Medulla oblongata (tissue), 1 donor: ENCODE measurements around the gene ZFR.
"Not testable (repeated sequence)": the region's sequence is repeated elsewhere in the genome, so short reads cannot be mapped to it uniquely, and the experiment has no call there.

Experiments used
- DNase-seq: peaks from one replicate; pipeline ENCODE4 v3.0.0-alpha.2; 2015; ENCODE audit errors: extremely low spot score

The ZFR gene

GRCh38 chr5:32450952-32451351, 6.4 kb upstream of the ZFR start:
- DNase-seq = no peak

DNA sequence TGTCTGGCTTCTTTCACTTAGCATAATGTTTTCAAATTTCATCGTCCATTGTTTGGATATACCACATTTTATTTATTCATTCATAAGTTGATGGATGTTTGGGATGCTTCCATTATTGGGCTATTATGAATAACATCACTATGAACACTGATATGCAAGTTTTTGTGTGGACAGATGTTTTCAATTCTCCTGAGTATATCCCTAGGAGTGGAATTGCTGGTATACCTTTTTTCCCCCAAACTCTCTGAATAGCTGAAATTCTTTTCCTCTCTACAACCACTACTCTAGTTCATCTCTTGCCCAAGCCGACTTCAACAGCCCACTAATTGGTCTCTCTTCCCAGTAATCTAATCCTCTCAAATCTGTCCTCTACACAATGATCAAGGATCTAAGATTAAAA, 4.7 kb upstream of the ZFR start:
- no peak for DNase-seq

- no peak for DNase-seq
Measured at GRCh38 chr5:32446630-32447029, 2.1 kb upstream of the ZFR start.

GRCh38 chr5:32445831-32446614, 1.5 kb upstream of the ZFR start:
- no peak for DNase-seq

DNA sequence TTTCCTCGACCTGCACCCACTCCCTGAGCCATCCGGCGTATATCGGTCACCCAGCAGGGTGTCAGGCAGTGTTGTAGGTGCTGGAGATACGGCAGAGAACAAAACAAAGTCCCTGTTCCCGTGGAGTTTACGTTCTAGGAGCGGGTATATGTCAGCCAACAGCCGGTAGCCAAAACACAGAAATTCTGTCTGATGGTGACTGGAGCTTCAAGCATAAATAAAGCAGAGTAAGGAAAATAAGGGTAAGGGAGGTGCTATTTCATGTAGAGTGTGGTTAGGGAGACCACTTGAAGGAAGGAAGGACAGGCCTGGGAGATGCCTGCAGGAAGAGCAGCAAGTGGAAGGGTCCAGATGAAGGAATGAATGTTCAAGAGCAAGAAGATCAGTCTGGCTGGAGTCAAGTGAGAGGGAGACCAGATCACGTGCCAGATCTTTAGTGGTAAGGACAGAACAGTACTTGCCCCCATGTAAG, 783 bp upstream of the ZFR start:
- no peak for DNase-seq

- peak; percentile 45 for DNase-seq
Measured at GRCh38 chr5:32443541-32444430, 754 bp downstream of the ZFR start.

GRCh38 chr5:32443145-32443540, 1.4 kb downstream of the ZFR start:
- DNase-seq = peak; percentile 33

GRCh38 chr5:32439086-32439642, 5.4 kb downstream of the ZFR start:
- no peak for DNase-seq

DNA sequence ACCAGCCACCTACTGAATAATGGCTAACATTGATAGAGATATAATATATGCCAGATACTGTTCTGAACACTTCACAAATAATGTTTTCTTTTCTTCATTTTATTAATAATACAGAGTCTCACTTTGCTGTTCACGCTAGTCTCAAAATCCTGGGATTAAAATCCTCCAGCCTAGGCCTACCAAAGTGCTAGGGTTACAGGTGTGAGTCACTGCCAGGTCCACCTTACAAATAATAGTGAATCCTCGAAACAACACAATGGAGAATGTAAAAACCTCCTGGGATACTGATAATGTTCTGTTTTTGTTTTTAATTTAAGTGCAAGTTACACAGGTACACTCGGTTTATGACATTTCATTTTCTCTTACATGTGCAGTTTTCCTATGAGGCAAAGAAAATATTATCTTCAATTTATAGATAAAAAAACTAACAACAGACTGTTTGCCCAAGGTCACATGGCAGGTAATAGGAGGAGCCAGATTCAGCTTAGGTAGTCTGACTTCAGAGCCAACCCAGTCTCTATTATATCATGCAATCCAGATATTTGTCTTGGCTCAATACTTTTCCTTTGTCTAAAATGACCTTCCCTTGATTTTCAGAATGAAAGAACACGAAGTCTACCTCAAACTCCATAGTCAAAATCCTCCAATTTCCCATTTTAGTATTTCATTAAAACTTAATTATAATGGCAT, 7.8 kb downstream of the ZFR start:
- DNase-seq = no peak

DNA sequence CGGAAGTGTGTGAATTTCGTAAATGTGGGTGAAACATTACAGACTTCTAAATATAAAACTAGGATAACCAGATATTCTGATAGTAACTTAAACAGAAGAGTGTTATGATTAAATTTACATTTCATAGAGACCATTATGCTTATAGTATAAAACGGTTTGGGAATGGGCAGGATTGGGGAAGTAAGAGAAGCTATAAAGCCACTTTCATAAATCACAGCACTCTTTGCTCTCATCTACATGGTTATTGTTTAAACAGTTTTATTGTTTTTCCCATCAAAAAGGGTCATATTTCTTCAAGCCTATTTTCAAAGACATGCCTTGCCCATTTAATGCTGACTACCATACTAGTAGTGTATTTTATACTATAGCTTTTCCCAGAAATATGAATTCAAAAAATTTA, 9.2 kb downstream of the ZFR start:
- DNase-seq = no peak

- DNase-seq = no peak
Measured at GRCh38 chr5:32434221-32434620, 10.3 kb downstream of the ZFR start.

- DNase-seq = no peak
Measured at GRCh38 chr5:32432633-32433032, 11.9 kb downstream of the ZFR start.

DNA sequence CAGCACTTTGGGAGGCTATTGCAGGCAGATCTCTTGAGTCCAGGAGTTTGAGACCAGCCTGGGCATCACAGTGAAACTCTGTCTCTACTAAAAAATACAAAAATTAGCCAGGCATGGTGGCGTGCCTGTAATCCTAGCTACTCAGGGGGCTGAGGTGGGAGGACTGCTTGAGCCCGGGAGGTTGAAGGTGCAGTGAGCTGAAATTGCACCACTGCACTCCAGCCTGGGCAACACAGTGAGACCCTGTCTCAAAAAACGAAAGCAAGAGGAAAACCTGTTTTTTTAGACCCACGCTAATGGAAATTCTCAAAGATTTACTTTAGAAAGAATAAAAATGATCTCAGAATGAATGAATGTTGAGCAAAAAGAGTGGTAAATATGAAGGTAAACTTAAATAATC, 13.7 kb downstream of the ZFR start:
- DNase-seq = not testable (repeated sequence)

GRCh38 chr5:32428426-32428825, 16.1 kb downstream of the ZFR start:
- DNase-seq = no peak

DNA sequence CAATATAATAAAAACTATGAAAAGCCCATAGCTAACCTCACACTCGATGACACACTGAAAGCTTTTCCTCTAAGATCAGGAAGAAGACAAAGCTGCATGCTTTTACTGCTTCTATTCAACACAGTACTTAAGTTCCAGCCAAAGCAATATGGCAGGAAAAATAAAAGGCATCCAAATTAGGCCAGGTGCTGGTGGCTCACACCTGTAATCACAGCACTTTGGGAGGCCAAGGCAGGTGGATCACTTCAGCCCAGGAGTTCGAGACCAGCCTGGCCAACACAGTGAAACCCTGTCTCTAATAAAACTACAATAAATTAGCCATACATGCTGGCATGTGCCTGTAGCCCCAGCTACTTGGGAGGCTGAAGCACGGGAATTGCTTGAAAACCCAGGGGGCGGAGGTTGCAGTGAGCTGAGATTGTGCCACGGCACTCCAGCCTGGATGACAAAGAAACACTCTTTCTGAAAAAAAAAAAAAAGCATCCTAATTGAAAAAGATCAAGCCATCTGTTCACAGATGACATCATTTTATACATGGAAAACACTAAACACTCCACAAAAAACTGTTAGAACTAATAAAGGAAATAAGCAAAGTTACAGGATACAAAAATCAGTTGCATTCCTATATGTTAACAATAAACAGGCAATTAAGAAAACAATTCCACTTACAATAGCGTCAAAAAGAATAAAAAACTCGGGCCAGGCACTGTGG, 17.9 kb downstream of the ZFR start:
- no peak for DNase-seq

DNA sequence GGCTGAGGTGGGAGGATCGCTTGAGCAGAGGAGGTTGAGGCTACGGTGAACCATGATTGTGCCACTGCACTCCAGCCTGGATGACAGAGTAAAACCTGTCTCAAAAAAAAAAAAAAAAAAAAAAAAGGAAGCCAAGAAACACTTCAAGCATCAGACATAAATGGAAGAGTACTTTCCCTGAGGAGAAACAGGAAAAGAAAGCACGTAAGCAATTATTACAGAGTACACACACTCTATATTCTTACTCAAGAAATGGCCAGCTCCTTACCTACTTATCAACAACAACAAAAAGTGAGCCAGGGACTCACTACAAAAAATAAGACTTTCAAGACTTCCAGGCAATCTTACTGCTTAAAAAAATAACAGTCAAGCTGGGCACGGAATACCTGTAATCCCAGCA, 21.8 kb downstream of the ZFR start:
- no peak for DNase-seq

- no peak for DNase-seq
Measured at GRCh38 chr5:32421075-32421474, 23.5 kb downstream of the ZFR start.

DNA sequence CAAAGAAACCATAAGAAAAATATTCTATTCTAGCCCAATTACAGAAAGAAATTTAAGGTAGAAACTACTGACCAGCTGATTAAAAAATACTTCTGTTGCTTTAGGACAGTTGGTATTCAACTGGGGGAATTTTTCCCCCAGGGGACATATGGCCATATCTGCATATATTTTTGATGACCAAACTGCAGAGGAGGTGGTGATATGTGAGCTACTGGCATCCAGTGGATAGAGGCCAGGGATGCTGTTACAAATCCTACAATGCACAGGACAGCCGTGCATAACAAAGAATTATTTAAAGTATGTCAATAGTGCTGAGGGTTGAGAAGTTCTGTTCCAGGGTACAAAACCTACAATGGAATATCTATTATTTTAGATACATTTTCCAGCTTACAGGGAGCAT, 24.0 kb downstream of the ZFR start:
- DNase-seq = no peak

- DNase-seq = no peak
Measured at GRCh38 chr5:32419791-32420190, 24.7 kb downstream of the ZFR start.

- no peak for DNase-seq
Measured at GRCh38 chr5:32413466-32414263, 30.9 kb downstream of the ZFR start.

DNA sequence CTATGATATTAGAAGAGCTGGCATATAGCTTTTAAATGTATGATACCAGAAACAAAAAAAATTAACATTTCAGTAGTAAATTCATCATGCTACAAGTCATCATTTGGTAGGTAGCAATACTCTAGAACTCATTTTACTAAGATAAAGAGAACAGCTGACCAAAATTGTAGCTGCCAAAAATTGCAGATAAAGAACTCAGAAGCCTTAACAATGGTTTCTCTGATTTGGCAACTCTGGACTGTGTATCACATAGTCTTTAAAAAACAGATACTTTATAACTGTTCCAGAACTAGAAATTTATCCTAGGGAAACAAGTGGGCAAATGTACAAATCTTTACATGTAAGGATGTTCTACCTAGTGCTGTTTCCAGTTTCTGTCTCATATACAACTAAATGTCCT, 33.9 kb downstream of the ZFR start:
- DNase-seq = no peak
